ENCODE measurements around the gene AUTS2. TPM values are rescaled to one million over a fixed set of nuclear protein-coding genes. Genes with fewer than 3 reads are reported as not detected.

Gene AUTS2
- total and polyA plus RNA-seq, 2 of the 8 experiments (the other 6 are each of a cell fraction or from before 2014, with no cell fraction given) = 25.9 to 101 TPM

DNA sequence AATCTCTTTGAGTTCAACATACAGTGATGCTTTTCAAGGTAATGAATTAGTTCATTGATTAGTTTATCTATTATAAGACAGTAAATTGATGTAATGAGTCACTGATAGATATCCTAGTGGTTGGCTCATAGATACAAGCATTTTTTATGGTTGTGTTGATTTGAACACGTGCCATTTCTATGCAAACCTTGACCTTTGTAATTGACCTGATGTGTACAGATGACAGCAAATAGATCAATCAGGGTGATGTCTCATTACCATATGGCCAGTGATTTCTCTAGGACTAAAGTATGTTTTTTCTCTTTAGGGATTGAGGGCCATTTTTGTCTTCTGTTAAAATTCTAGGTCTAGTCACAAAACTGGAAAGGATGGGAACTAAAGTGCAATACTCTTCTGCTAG is 773.4 kb downstream of the AUTS2 start:
- Histone ChIP-seq H3K9me3 (ENCODE audit: insufficient read depth in 2 of 2, low read depth in 1 of 2, low read length in 1 of 2) (no peaks in the 10 kb centered on the region), H2BK20ac (ENCODE audit: low read length) (no peak overlapping the region), H4K20me1 (replicated peaks in 1 of 2; ENCODE audit: control insufficient read depth in 1 of 2, insufficient read depth in 2 of 2, low read length in 2 of 2) (no peaks in the 10 kb centered on the region), H3K36me3 (ENCODE audit: control insufficient read depth in 2 of 4, insufficient read depth in 4 of 4, low read length in 3 of 4) (no peaks in the 10 kb centered on the region), H3K23ac (ENCODE audit: insufficient read length) (no peak overlapping the region), H2AFZ (ENCODE audit: low read length) (no peak overlapping the region), H2BK120ac (replicated peaks; ENCODE audit: low read depth, low read length) (no peak overlapping the region), H2AK5ac (ENCODE audit: low read depth, low read length) (no peak overlapping the region), H4K91ac (replicated peaks; ENCODE audit: insufficient read length, low read length) (no peak overlapping the region), H3K18ac (ENCODE audit: extremely low read depth, low read length) (no peak overlapping the region), H3K27ac (ENCODE audit: low read depth, low read length) (no peak overlapping the region), H3K4me1 (replicated peaks in 1 of 4; ENCODE audit: control insufficient read depth in 3 of 4, insufficient read depth in 4 of 4, low read length in 3 of 4) (0 out of 7 replicates have a peak, but pooled peaks cover 0 to 3% (median 0%) of the 10 kb centered on the region in 4 experiments), H2BK15ac (ENCODE audit: low read length) (no peak overlapping the region), H2BK12ac (ENCODE audit: low read depth, low read length) (no peak overlapping the region), H3K56ac (replicated peaks; ENCODE audit: insufficient read length, low read depth, low read length) (no peak overlapping the region), H3K9ac (replicated peaks in 1 of 4; ENCODE audit: extremely low read depth in 1 of 4, low read depth in 3 of 4, low read length in 3 of 4) (no peak overlapping the region), H3K4me3 (ENCODE audit: extremely low read depth in 1 of 4, insufficient read depth in 2 of 4, low read depth in 3 of 4, low read length in 4 of 4) (no peak overlapping the region), H3K23me2 (ENCODE audit: low read depth, low read length) (no peaks in the 10 kb centered on the region), H4K5ac (ENCODE audit: insufficient read length, low read depth, low read length) (no peak overlapping the region), H3K27me3 (replicated peaks in 1 of 4; ENCODE audit: control insufficient read depth in 3 of 4, extremely low read depth in 1 of 4, insufficient read depth in 3 of 4, low read length in 3 of 4) (no peaks in the 10 kb centered on the region), H3K4me2 (ENCODE audit: insufficient read depth in 1 of 2, low read depth in 2 of 2, low read length in 2 of 2) (no peak overlapping the region), H3K14ac (ENCODE audit: insufficient read length) (no peak overlapping the region), H4K8ac (ENCODE audit: extremely low read depth, insufficient read depth, low read length) (no peak overlapping the region), H3K4ac (replicated peaks; ENCODE audit: insufficient read length, low read depth, low read length) (no peak overlapping the region), H3K79me1 (ENCODE audit: low read depth, low read length) (no peaks in the 10 kb centered on the region), H2BK5ac (ENCODE audit: low read depth, low read length) (no peak overlapping the region), H3K79me2 (ENCODE audit: control insufficient read depth in 1 of 2, insufficient read depth in 2 of 2, low read length in 2 of 2) (no peaks in the 10 kb centered on the region)
- WGBS, 2 experiments (ENCODE audit: extremely low coverage in 1 of 2, insufficient coverage in 1 of 2, insufficient read length in 1 of 2, insufficient replicate concordance in 2 of 2, low coverage in 1 of 2, low lambda C conversion rate in 2 of 2, missing lambda C conversion rate in 1 of 2) = 100% methylated on average over 1 of the region's 1 CpG; no CpG with 5 or more reads in 1 of the 2 experiments
- no peak for FAIRE-seq
- POLR2A ChIA-PET (ENCODE audit: partially characterized antibody) = no interaction called here
- TF ChIP-seq MAFK (IDR thresholded peaks at IDR 0.05; ENCODE audit: low read depth, low read length) (no peak), RAD21 (IDR thresholded peaks at IDR 0.05 in 1 of 2, conservative IDR thresholded peaks at IDR 0.05 in 1 of 2; ENCODE audit: low read depth in 2 of 2, low read length in 2 of 2) (no peak), POLR2AphosphoS5 (IDR thresholded peaks at IDR 0.05; ENCODE audit: low read depth, low read length) (no peak), SP1 (IDR thresholded peaks at IDR 0.05; ENCODE audit: low read depth, low read length) (no peak), CTBP2 (IDR thresholded peaks at IDR 0.05; ENCODE audit: borderline replicate concordance, insufficient read depth, insufficient read length, low read length) (no peak), ZNF274 (IDR thresholded peaks at IDR 0.05; ENCODE audit: borderline replicate concordance, extremely low read depth, low read length) (no peak), EGR1 (IDR thresholded peaks at IDR 0.05; ENCODE audit: borderline replicate concordance, low read depth, low read length) (no peak), CBX5 (IDR thresholded peaks at IDR 0.05; ENCODE audit: low read depth, low read length) (no peak), NRF1 (IDR thresholded peaks at IDR 0.05; ENCODE audit: low read depth, low read length) (no peak), CREB1 (IDR thresholded peaks at IDR 0.05) (no peak), TCF12 (IDR thresholded peaks at IDR 0.05; ENCODE audit: low read depth, low read length) (no peak), POU5F1 (IDR thresholded peaks at IDR 0.05; ENCODE audit: low read depth, low read length) (no peak)
- TF ChIP-seq, protein P1, sequence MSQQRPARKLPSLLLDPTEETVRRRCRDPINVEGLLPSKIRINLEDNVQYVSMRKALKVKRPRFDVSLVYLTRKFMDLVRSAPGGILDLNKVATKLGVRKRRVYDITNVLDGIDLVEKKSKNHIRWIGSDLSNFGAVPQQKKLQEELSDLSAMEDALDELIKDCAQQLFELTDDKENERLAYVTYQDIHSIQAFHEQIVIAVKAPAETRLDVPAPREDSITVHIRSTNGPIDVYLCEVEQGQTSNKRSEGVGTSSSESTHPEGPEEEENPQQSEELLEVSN (IDR thresholded peaks at IDR 0.05) = no peak
- CTCF ChIA-PET (ENCODE audit: partially characterized antibody) = no interaction called here
- no peak for DNase-seq (ENCODE audit: low read depth in 1 of 2, low spot score in 2 of 2)
